ENCODE results near the gene SMIM24. TPM values are rescaled to one million over a fixed set of nuclear protein-coding genes. Genes with fewer than 3 reads are reported as not detected.

The SMIM24 gene
- total RNA-seq, 8 experiments from 2014 or later: 0.11 to 1.3 (median 0.52) TPM; not detected in 4

DNA sequence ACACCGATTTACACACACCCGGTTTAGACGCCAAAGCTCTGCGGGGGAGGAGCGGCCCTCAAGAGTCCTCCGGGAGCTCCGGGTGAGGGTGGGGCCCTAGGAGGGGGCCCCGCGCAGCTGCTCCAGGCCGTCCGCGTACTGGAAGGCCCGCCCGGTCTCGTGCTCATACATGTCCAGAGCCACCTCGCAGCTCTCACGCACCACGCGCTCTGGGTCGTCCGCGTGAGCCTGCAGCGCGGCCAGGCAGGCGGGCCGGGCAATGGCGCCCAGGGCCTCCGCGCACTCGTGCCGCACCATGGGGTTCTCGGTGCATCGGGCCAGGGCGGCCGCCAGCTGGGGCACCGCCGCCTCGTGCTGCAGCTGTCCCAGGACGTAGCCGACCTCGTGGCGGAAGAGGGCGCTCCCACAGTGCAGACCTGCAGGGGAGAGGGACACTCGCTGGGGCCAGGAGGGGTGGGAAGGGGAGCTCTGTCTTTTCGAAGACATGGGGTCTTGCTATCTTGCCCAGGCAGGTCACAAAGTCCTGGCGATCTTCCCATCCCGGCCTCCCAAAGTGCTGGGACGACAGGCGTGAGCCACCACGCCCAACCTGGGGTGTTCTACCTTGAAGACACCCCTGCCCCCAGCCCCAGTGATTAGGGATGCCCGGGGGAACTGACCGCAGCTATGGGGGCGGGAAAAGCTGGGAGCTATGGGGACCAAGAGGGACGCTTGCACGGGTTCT is 11.2 kb upstream of the SMIM24 start:
- 93 to 100% methylated on average over 3 to 10 of the region's 55 CpGs; no CpG with 5 or more reads in 8 of the 10 experiments for WGBS, 10 experiments
- in situ Hi-C loops (cut with MboI; ENCODE audit: low pct_unique_long_range_greater_than_20kb in 2 of 9, low sequenced_read_pairs in 9 of 9, unreplicated experiment in 9 of 9): loop anchor here in 2 of 9 experiments (25.0 kb wide), 2 partner anchors 154 to 179 kb away; no protein-coding TSS in a partner anchor
- no peak overlapping the region for H3K4me3 ChIP-seq
- ATAC-seq (replicated peaks in 6 of 8): peak in 3 of 8 experiments; percentile 11 to 19 (median 18)
- no peaks in the 10 kb centered on the region for H3K4me1 ChIP-seq (replicated peaks in 1 of 2)
- no peak overlapping the region for H3K27ac ChIP-seq

DNA sequence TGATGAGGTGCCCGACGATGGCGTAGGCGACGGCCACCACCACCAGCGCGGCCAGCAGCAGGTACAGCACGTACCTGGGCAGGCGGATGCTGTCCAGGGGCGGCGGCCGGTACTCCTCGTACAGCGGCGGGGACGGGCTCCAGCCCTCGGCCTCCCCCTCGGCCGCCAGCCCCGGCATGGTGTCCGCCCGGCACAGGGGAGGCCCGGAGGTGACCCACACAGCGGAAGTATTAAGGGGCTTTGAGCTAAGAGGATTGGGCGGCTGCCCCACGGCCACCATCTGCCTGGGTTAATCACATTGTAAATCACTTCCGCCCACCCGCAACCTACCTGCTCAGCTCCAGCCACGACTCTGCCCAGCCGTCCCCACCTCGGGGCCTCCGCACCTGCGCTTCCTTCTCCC is 2.9 kb upstream of the SMIM24 start, which contains the start of gene SMIM44:
SMIM44 (minus strand) TSS at position 216 of the 403 bp plus-strand sequence; CDS start at position 178, 38 bp downstream.
- no peak within 1 kb of the TSS for H3K4me3 ChIP-seq
- no peak within 1 kb of the TSS for H3K27ac ChIP-seq
- ATAC-seq (replicated peaks in 6 of 8): peak in 1 of 8 experiments; percentile 2
- 16 to 100% (median 36%) methylated on average over 1 to 8 of the region's 33 CpGs; no CpG with 5 or more reads in 4 of the 10 experiments for WGBS, 10 experiments
- in situ Hi-C loops (cut with MboI; ENCODE audit: low pct_unique_long_range_greater_than_20kb in 2 of 9, low sequenced_read_pairs in 9 of 9, unreplicated experiment in 9 of 9): loop anchor here in 4 of 9 experiments (10.0 to 25.0 kb wide), 3 partner anchors 146 to 171 kb away; no protein-coding TSS in a partner anchor
- H3K4me1 ChIP-seq (replicated peaks in 1 of 2): peaks cover 6 to 9% of the 10 kb centered on the region in 2 donors

DNA sequence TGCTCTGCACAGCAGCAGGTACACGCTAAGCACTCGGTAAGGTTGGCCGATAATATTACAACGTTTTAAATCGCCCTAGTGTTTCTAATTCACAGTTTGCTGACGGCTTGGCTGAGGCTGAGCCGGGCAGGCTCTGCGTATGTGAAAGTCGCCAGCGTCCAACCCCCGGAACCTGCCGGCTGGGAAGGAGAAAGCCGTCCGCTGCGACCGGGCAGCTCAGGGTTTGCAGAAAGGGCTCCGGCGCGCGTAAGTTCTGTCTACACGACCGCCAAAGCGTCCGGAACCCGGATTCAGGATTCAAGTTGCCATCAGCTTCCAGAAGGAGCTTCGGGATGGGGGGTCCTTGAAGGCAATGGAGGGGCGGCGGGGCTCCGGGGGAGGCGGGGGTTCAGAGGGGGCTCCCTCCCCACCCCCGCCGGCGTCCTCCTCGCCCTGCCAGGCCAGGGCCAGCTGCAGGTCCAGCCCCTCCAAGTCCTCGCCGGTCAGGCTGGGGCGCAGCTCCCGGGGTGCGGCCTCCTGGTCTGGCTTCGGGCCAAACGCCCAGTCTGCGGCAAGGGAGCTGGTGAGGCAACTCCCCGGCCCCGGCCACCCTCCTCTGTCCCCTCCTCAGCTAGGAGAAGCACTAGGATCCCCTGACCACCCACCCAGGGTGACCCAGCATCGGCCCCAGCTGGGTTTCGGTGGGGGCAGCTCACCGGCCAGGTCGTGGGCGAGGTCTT is 2.3 kb upstream of the SMIM24 start:
- Histone ChIP-seq H3K27ac (no peak overlapping the region), H3K4me1 (replicated peaks in 1 of 2) (peaks cover 6 to 9% of the 10 kb centered on the region in 2 donors), H3K4me3 (no peak overlapping the region)
- 0 to 90% (median 70%) methylated on average over 2 to 23 of the region's 49 CpGs; no CpG with 5 or more reads in 4 of the 10 experiments for WGBS, 10 experiments
- in situ Hi-C loops (cut with MboI; ENCODE audit: low pct_unique_long_range_greater_than_20kb in 2 of 9, low sequenced_read_pairs in 9 of 9, unreplicated experiment in 9 of 9): loop anchor here in 4 of 9 experiments (10.0 to 25.0 kb wide), 3 partner anchors 145 to 170 kb away; no protein-coding TSS in a partner anchor
- peak in 3 of 8 experiments; percentile 16 to 27 (median 23) for ATAC-seq (replicated peaks in 6 of 8)

DNA sequence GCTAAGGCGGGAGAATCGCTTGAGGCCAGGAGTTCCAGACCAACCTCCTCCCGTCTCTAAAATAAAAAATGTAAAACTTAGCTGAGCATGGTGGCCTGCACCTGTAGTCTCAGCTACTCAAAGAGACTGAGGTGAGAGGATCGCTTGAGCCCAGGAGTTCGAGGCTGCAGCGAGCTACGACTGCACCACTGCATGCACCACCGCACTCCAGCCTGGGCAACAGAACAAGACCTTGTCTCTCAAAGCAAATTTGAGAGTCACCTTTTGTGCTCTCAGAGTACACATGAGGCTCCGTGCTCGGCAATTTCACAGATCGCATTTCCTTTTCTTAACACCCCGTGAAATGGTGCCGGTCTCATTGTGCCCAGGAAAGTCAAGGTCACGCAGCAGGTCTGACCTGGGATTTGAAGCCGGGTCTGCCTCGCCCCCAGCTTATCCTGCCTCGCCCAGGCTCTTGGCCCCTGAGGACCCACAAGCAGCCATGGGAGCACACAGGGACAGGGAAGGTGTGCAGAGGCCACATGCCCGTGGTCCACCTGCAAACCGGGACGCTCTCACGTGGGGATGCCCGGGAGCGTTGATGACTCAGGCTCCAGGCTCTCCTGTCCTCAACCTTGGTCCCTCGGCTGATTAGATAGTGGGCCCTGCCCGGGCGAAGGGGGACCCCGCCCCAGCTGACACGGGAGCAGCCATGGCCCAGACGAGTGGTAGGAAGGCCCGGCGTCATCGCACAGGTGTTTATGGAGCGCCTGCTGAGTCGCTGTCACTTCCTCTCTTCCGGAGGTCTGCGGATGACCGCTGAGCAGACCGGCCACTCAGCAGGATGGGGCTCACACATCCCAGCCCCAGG is 1.1 kb upstream of the SMIM24 start:
- H3K4me1 ChIP-seq (replicated peaks in 1 of 2): peaks cover 6 to 9% of the 10 kb centered on the region in 2 donors
- WGBS, 10 experiments: 10 to 94% (median 74%) methylated on average over 1 to 19 of the region's 38 CpGs; no CpG with 5 or more reads in 3 of the 10 experiments
- in situ Hi-C loops (cut with MboI; ENCODE audit: low pct_unique_long_range_greater_than_20kb in 2 of 9, low sequenced_read_pairs in 9 of 9, unreplicated experiment in 9 of 9): loop anchor here in 4 of 9 experiments (10.0 to 25.0 kb wide), 3 partner anchors 144 to 169 kb away; no protein-coding TSS in a partner anchor
- H3K27ac ChIP-seq: no peak overlapping the region
- no peak for ATAC-seq (replicated peaks in 6 of 8)
- no peak overlapping the region for H3K4me3 ChIP-seq

DNA sequence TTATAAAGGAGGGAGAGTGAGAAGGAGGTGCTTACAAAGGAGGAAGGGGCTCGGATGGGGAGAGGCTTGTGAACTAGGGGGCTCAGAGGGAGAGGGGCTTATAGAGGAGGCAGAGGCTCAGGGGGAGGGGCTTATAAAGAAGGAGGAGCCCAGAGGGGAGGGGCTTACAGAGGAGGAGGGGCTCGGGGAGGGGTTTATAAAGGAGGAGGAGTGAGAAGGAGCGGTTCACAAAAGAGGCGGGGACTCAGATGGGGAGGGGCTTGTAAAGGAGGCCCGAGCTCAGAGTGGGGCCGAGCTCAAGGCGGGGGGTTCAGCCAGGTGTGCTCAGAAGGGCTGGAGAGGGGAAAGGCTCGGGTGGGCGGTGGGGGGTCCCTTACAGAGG is 500 bp downstream of the SMIM24 start:
- in situ Hi-C loops (cut with MboI; ENCODE audit: low pct_unique_long_range_greater_than_20kb in 2 of 9, low sequenced_read_pairs in 9 of 9, unreplicated experiment in 9 of 9): loop anchor here in 5 of 9 experiments (10.0 to 25.0 kb wide), 3 partner anchors 143 to 168 kb away; no protein-coding TSS in a partner anchor
- peaks cover 6 to 9% of the 10 kb centered on the region in 2 donors for H3K4me1 ChIP-seq (replicated peaks in 1 of 2)
- no CpG with 5 or more reads among the region's 9 CpGs for WGBS, 10 experiments
- no peak overlapping the region for H3K27ac ChIP-seq
- ATAC-seq (replicated peaks in 6 of 8): peak in 6 of 8 experiments; percentile 9 to 47 (median 38)
- peak overlapping the region in 1 of 5 donors; percentile 12 for H3K4me3 ChIP-seq

DNA sequence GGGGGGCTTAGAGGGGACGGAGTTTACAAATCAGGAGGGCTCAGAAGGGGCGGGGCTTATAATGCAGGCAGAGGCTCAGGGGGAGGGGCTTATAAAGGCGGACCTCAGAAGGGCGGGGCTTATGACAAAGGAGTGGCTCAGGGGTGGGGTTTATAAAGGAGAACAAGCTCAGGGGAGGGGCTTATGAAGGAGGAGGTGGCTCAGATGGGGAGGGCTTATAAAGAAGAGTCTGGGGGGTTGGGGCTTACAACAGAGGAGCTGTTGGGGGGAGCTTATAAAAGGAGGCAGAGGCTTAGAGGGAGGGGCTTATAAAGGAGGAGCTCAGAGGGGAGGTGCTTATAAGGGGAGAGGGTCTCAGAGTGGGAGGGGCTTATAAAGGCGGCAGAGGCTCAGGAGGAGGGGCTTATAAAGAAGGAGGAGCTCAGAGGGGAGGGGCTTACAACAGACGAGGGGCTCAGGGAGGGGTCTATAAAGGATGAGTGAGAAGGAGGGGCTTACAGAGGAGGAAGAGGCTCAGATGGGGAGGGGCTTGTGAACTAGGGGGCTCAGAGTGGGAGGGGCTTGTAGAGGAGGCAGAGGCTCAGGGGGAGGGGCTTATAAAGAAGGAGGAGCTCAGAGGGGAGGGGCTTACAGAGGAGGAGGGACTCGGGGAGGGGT is 1.0 kb downstream of the SMIM24 start:
- Histone ChIP-seq H3K27ac (no peak overlapping the region), H3K4me1 (replicated peaks in 1 of 2) (peaks cover 6 to 9% of the 10 kb centered on the region in 2 donors), H3K4me3 (no peak overlapping the region)
- in situ Hi-C loops (cut with MboI; ENCODE audit: low pct_unique_long_range_greater_than_20kb in 2 of 9, low sequenced_read_pairs in 9 of 9, unreplicated experiment in 9 of 9): loop anchor here in 3 of 9 experiments (10.0 to 25.0 kb wide), 3 partner anchors 142 to 167 kb away; no protein-coding TSS in a partner anchor
- no CpG with 5 or more reads among the region's 7 CpGs for WGBS, 10 experiments
- ATAC-seq (replicated peaks in 6 of 8): peak in 6 of 8 experiments; percentile 4 to 43 (median 20)

DNA sequence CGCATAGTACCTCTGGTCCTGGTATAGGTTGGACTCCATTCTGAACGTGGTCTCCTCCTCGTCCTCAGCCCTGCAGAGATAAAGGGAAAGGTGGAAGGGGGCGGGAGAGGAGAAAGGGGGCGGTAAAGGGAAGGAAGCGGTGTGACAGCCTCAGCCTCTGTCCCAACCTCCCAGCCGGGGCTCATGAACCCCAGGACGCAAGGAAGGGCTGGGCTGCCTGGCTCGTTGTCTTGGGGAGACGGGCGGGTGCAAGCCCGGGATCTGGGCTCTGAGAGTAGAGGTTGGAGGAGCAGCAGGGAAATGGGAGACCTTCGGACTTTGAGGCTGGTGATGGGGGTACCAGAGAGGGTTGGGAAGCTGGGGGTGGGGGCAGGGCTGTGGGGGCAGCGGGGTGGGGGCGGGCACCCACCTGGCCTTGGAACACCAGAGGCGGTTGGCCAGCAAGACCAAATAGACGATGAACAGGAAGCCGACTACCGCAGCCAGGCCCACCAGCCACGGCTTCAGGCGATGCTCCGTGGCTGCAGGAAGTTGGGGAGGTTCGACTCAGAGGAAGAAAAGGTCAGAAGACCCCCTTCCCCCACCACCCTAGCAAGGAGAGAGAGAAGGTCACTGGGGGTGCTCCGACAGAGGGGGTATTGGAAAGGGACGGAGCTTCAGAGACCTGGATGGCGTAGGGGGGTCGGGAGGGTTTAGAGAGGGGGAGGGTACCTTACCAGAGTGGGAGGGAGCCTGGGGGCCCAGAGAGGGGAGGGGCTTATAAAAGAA is 1.7 kb downstream of the SMIM24 start:
- in situ Hi-C loops (cut with MboI; ENCODE audit: low pct_unique_long_range_greater_than_20kb in 2 of 9, low sequenced_read_pairs in 9 of 9, unreplicated experiment in 9 of 9): loop anchor here in 3 of 9 experiments (10.0 to 25.0 kb wide), 3 partner anchors 141 to 166 kb away; no protein-coding TSS in a partner anchor
- H3K4me1 ChIP-seq (replicated peaks in 1 of 2): peaks cover 6 to 9% of the 10 kb centered on the region in 2 donors
- H3K27ac ChIP-seq: no peak overlapping the region
- 6 to 52% methylated on average over 2 to 6 of the region's 27 CpGs; no CpG with 5 or more reads in 8 of the 10 experiments for WGBS, 10 experiments
- no peak overlapping the region for H3K4me3 ChIP-seq
- no peak for ATAC-seq (replicated peaks in 6 of 8)

DNA sequence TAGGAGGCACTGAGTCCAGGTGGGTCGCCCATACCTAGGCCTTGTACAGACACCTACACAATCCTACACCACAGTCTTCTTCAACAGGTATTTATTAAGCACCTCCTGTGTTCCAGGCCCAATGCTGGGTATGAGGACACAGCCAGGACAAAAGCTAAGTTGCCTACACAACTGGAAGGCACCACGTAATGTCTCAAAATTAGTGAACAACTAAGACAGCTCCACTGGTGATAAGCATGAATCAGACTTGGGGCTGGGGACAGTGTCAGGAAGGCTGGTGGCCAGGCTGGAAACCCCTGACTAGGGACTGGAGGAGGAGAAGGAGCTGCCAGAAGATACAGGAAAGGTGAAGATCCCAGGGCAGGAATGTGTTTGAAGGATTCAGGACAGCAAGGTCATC is 2.4 kb downstream of the SMIM24 start:
- no peak for ATAC-seq (replicated peaks in 6 of 8)
- Histone ChIP-seq H3K4me1 (replicated peaks in 1 of 2) (peaks cover 3 to 6% of the 10 kb centered on the region in 2 donors), H3K27ac (no peak overlapping the region), H3K4me3 (no peak overlapping the region)
- 13 to 93% (median 60%) methylated on average over 1 to 2 of the region's 2 CpGs; no CpG with 5 or more reads in 5 of the 10 experiments for WGBS, 10 experiments
- in situ Hi-C loops (cut with MboI; ENCODE audit: low pct_unique_long_range_greater_than_20kb in 2 of 9, low sequenced_read_pairs in 9 of 9, unreplicated experiment in 9 of 9): loop anchor here in 3 of 9 experiments (10.0 to 25.0 kb wide), 3 partner anchors 141 to 166 kb away; no protein-coding TSS in a partner anchor

DNA sequence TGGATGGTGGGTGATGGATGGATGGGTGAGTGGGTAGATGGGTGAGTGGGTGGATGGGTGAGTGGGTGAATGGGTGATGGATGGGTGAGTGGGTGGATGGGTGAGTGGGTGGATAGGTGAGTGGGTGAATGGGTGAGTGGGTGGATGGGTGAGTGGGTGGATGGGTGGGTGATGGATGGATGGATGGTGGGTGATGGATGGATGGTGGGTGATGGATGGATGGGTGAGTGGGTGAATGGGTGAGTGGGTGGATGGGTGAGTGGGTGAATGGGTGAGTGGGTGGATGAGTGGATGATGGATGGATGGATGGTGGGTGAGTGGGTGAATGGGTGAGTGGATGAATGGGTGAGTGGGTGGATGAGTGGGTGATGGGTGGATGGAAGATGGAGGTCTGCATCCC is 2.8 kb downstream of the SMIM24 start:
- H3K4me3 ChIP-seq: no peak overlapping the region
- in situ Hi-C loops (cut with MboI; ENCODE audit: low pct_unique_long_range_greater_than_20kb in 2 of 9, low sequenced_read_pairs in 9 of 9, unreplicated experiment in 9 of 9): loop anchor here in 3 of 9 experiments (10.0 to 25.0 kb wide), 3 partner anchors 140 to 165 kb away; no protein-coding TSS in a partner anchor
- peaks cover 0 to 6% of the 10 kb centered on the region in 2 donors for H3K4me1 ChIP-seq (replicated peaks in 1 of 2)
- ATAC-seq (replicated peaks in 6 of 8): no peak
- no peak overlapping the region for H3K27ac ChIP-seq

DNA sequence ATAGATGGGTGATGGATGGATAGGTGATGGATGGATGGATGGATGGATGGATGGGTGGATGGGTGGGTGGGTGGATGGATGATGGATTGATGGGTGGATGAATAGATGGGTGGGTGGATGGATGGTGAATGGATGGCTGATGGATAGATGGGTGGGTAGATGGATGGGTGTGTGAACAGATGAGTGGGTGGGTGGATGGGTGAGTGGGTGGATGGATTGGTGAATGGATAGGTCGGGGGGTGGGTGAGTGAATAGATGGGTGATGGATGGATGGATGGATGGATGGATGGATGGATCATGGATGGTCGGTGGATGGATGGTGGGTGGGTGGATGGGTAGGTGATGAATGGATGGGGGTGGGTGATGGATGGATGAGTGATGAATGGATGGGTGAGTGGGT is 3.5 kb downstream of the SMIM24 start:
- no peak overlapping the region for H3K27ac ChIP-seq
- H3K4me3 ChIP-seq: no peak overlapping the region
- no CpG with 5 or more reads among the region's 2 CpGs for WGBS, 10 experiments
- ATAC-seq (replicated peaks in 6 of 8): no peak
- H3K4me1 ChIP-seq (replicated peaks in 1 of 2): peaks cover 0 to 6% of the 10 kb centered on the region in 2 donors
- in situ Hi-C loops (cut with MboI; ENCODE audit: low pct_unique_long_range_greater_than_20kb in 2 of 9, low sequenced_read_pairs in 9 of 9, unreplicated experiment in 9 of 9): loop anchor here in 3 of 9 experiments (10.0 to 25.0 kb wide), 3 partner anchors 140 to 165 kb away; no protein-coding TSS in a partner anchor

DNA sequence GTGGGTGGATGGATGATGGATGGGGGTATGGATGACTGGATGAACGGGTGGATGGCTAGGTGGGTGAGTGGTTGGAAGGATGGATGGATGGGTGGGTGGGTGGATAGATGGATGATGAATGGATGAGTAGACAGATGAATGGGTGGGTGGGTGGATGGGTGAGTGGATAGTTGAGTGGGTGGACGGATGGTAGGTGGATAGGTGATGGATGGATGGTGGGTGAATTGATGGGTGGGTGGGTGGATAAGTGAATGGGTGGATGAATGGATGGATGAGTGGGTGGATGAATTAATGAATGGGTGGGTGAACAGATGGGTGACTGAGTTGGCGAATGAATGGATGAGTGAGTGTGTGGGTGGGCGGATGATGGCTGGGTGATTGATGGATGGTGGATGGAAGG is 4.9 kb downstream of the SMIM24 start:
- ATAC-seq (replicated peaks in 6 of 8): no peak
- no peak overlapping the region for H3K4me3 ChIP-seq
- in situ Hi-C loops (cut with MboI; ENCODE audit: low pct_unique_long_range_greater_than_20kb in 2 of 9, low sequenced_read_pairs in 9 of 9, unreplicated experiment in 9 of 9): loop anchor here in 3 of 9 experiments (10.0 to 25.0 kb wide), 3 partner anchors 138 to 163 kb away; no protein-coding TSS in a partner anchor
- peaks cover 0 to 5% of the 10 kb centered on the region in 2 donors for H3K4me1 ChIP-seq (replicated peaks in 1 of 2)
- H3K27ac ChIP-seq: no peak overlapping the region
- WGBS, 10 experiments: 0 to 100% (median 56%) methylated on average over 1 to 2 of the region's 4 CpGs; no CpG with 5 or more reads in 2 of the 10 experiments
